Mucosa of rectum (tissue), 2 donors: ENCODE measurements around the gene UBALD1.
"Not testable (repeated sequence)": the region's sequence is repeated elsewhere in the genome, so short reads cannot be mapped to it uniquely, and the experiment has no call there.

Experiments
- H3K27ac ChIP-seq, 2 donors: one replicate each; pipeline ENCODE4 v1.7.0; 2013; ENCODE audit warnings: inconsistent platforms in 2 of 2, low read depth in 2 of 2, low read length in 2 of 2
- H3K27me3 ChIP-seq, 2 donors: one replicate each; pipeline ENCODE4 v1.7.0; 2013; ENCODE audit warnings: low read length in 2 of 2; ENCODE audit not compliant: control insufficient read depth in 2 of 2, insufficient read depth in 2 of 2
- H3K36me3 ChIP-seq, 2 donors: one replicate each; pipeline ENCODE4 v1.7.0; 2013; ENCODE audit warnings: low read length in 2 of 2; ENCODE audit not compliant: control insufficient read depth in 2 of 2, insufficient read depth in 2 of 2
- H3K4me1 ChIP-seq, 2 donors: one replicate each; pipeline ENCODE4 v1.7.0; 2013; ENCODE audit warnings: low read length in 2 of 2, mild to moderate bottlenecking in 1 of 2; ENCODE audit not compliant: control insufficient read depth in 2 of 2, insufficient read depth in 2 of 2
- H3K4me3 ChIP-seq, 2 donors: one replicate each; pipeline ENCODE4 v1.7.0; 2013; ENCODE audit warnings: low read length in 2 of 2
- H3K9ac ChIP-seq, 2 donors: one replicate each; pipeline ENCODE4 v1.7.0; 2013; ENCODE audit warnings: low read length in 2 of 2, low read depth in 1 of 2, mild to moderate bottlenecking in 1 of 2
- H3K9me3 ChIP-seq, 2 donors: one replicate each; pipeline ENCODE4 v1.7.0; 2013; ENCODE audit warnings: low read length in 2 of 2; ENCODE audit not compliant: control insufficient read depth in 2 of 2
- donor health status: healthy.
- donor health status: Normal muscosa, but diverticular disease.

Gene UBALD1

DNA sequence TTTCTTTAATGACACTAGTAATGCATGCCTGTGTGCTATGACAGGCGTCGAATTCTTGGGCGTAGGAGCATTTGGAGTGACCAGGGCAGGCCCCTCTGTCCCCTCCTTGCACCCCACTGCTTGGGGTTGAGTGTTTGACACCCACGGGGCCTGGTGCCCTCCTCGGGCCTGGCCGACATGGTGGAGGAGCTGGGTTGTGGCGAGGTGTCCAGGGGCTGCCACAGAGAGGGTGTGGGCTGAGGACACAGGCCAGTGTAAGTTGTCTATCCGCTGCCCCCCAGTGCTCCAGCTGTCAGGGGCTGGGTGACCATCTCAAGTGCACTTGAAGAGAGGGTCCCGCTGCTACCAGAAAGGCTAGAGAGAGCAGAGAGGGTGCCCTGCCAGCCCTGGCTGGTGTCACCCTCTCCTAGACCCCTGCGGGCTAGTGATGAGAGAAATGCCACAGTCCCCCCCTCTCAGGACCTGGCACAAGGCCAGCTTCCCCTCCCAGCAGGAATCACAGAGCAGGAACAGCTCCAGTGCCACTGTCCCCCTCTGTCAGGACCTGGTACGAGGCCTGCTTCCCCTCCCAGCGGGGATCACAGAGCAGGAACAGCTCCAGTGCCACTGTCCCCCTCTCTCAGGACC is 40.4 kb upstream of the UBALD1 start:
- H3K4me1 ChIP-seq = peaks cover 13 to 17% of the 10 kb centered on the region in 2 donors
- peaks cover 36 to 37% of the 10 kb centered on the region in 2 donors for H3K36me3 ChIP-seq
- no peaks in the 10 kb centered on the region for H3K27me3 ChIP-seq
- peak overlapping the region in 1 of 2 donors; percentile 70 for H3K27ac ChIP-seq
- H3K4me3 ChIP-seq = no peak overlapping the region
- no peak overlapping the region for H3K9ac ChIP-seq
- no peaks in the 10 kb centered on the region for H3K9me3 ChIP-seq

DNA sequence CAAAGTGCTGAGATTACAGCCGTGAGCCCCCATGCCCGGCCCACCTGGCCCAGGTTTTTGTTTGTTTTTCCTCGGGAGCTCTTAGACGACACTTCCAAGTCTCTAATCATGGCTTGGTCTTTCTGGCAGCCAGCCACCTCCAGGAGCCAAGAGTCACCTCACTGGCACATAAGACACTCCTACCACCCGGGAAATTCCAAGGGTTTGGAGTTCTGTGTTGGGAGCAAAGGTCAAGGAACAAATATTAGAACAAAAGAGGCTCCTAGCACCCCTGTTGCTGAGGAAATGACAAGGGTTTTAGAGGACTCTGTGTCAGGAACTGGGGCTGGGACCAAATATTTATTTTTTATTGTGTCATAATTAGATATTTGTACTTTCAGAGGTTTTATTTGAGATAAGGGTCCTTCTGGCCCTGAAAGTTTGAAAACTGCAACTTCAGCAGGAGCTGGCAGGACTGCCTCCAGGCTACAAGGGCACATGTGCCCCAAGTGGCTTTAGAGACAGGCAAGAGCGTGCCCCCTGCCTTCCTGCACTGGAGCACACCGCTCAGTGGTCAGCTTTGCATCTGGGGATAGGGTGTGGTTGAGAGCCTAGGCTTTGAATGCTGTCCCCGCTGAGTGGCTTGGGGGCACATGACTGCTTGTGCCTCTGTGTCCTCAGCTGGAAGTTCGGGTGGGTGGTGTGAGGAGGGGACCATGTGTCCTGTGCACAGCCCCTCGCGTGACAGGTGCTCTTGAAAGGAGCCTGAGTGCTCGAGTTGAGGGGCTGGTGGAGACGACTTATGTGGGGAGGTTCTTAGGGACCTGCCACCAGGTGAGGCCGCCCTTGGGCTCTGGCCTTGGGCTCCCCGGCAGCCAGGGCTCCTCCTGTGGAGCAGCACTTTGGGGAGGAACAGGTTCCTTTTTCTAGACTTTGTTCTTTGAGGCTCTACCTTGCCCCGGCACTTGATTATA is 39.6 kb upstream of the UBALD1 start:
- Histone ChIP-seq H3K9me3 (no peaks in the 10 kb centered on the region), H3K27ac (peak overlapping the region; percentile 65 to 70), H3K4me3 (no peak overlapping the region), H3K4me1 (peaks cover 13 to 17% of the 10 kb centered on the region in 2 donors), H3K36me3 (peaks cover 32 to 37% of the 10 kb centered on the region in 2 donors), H3K27me3 (no peaks in the 10 kb centered on the region), H3K9ac (peak overlapping the region in 1 of 2 donors; percentile 40)

DNA sequence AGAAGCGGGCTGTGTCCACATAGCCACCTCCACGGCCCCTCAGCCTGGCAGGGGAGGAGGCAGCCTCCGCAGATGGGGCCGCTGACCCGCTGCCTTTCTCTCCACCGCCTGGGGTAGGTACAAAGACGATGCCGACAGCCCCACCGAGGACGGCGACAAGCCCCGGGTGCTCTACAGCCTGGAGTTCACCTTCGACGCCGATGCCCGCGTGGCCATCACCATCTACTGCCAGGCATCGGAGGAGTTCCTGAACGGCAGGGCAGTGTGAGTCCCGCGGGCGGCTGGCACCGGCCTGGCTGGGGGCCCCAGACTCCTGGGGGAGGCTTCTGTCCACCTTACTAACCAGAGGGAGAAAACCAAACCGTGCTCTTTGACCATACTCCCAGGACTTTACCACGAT is 37.9 kb upstream of the UBALD1 start:
- H3K36me3 ChIP-seq = peaks cover 29 to 33% of the 10 kb centered on the region in 2 donors
- H3K9ac ChIP-seq = no peak overlapping the region
- no peaks in the 10 kb centered on the region for H3K9me3 ChIP-seq
- H3K27me3 ChIP-seq = no peaks in the 10 kb centered on the region
- H3K4me3 ChIP-seq = no peak overlapping the region
- no peak overlapping the region for H3K27ac ChIP-seq
- peaks cover 13 to 17% of the 10 kb centered on the region in 2 donors for H3K4me1 ChIP-seq

DNA sequence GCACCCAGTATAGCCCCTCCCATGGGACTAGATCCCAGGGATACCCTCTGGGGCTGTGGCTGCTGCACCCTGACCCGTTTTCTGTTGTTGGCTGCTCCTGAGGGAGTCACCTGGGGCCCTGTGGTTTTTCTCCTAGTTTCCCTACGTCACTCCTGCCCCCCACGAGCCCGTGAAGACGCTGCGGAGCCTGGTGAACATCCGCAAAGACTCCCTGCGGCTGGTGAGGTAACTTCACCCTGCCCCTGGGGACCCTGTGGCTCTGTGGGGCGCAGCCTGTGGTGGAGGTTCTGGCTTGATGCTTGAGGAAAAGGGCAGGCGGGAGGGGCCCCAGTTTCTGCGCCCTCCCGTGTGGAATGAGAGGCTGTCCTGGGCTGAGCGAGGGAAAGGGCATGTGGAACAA is 37.1 kb upstream of the UBALD1 start:
- no peak overlapping the region for H3K9ac ChIP-seq
- no peaks in the 10 kb centered on the region for H3K27me3 ChIP-seq
- H3K36me3 ChIP-seq = peaks cover 26 to 33% of the 10 kb centered on the region in 2 donors
- no peak overlapping the region for H3K27ac ChIP-seq
- peaks cover 13 to 17% of the 10 kb centered on the region in 2 donors for H3K4me1 ChIP-seq
- no peak overlapping the region for H3K4me3 ChIP-seq
- H3K9me3 ChIP-seq = no peaks in the 10 kb centered on the region

DNA sequence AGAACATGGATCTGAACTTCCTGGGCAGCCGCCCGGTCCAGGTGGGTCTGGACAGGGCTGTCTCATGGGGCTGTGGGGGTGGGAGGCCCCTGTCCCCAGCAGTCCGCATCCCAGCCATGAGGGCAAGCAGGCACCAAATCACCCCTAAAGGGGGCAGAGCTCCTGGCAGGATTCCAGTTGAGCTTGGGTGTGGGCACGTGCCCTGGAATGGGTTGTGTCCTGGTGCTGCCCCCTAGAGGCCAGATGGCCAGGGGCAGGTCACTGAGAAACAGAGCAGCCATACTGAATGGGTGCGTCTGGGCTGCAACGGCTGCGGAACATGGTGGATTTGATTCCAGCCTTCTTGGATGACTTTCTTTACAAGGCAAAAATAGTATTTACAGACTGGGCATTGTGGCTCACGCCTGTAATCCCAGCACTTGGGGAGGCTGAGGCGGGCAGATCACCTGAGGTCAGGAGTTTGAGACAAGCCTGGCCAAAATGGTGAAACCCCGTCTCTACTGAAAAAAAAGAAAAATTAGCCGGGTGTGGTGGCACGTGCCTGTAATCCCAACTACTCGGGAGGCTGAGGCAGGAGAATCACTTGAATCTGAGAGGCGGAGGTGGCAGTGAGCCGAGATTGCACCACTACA is 35.9 kb upstream of the UBALD1 start:
- peaks cover 21 to 31% of the 10 kb centered on the region in 2 donors for H3K36me3 ChIP-seq
- H3K4me3 ChIP-seq, H3K27ac ChIP-seq, H3K9ac ChIP-seq, H3K9me3 ChIP-seq, H3K27me3 ChIP-seq: not testable (repeated sequence)
- peaks cover 13 to 17% of the 10 kb centered on the region in 2 donors for H3K4me1 ChIP-seq

DNA sequence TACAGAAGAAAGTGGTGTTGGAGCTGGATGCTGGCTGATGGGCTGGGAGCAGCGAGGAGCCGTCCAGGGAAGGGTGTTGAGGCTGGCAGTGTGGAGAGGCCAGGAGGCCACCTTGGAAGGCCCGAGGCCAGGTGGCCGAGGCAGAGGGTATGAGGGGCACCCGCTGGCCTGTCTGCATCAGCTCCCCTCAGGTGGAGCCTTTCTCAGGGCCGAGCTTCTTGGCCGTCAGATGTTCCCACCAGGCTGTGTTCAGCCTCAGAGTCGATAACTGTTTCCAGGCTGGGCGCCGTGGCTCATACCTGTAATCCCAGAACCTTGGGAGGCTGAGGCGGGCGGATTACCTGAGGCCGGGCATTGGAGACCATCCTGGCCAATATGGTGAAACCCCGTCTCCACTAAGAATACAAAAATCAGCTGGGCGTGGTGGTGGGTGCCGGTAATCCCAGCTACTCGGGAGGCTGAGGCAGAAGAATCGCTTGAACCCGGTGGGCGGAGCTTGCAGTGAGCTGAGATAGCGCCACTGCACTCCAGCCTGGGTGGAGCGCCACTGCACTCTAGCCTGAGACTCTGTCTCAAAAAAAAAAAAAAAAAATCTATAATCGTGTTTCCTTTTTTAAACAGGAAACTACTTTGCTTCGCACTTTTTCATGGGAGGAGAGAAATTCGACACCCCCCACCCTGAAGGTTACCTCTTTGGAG is 35.2 kb upstream of the UBALD1 start:
- Histone ChIP-seq H3K27ac (no peak overlapping the region), H3K9me3 (no peaks in the 10 kb centered on the region), H3K9ac (no peak overlapping the region), H3K36me3 (peaks cover 17 to 29% of the 10 kb centered on the region in 2 donors), H3K27me3 (no peaks in the 10 kb centered on the region), H3K4me1 (peaks cover 13 to 17% of the 10 kb centered on the region in 2 donors), H3K4me3 (no peak overlapping the region)

DNA sequence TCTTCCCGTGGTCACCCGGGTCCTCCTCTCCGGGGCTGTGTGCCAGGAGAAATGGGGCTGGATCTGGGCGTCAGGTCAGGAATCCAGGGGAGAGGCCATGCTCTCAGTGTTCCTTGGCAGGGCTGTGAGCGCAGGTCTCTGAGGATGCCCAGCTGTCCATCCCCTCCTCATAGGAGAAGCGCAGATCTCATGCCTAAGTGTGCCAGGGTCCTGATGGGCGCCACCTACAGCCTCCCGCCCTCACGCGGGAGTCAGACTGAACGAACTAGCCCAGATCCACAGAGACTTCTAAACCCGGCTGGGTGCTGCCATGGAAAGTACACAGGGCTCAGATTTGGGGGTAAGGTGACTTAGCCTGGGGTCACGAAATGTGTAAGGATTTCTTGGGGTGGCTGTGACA is 34.2 kb upstream of the UBALD1 start:
- no peak overlapping the region for H3K4me3 ChIP-seq
- peaks cover 17 to 29% of the 10 kb centered on the region in 2 donors for H3K36me3 ChIP-seq
- H3K27ac ChIP-seq = no peak overlapping the region
- no peaks in the 10 kb centered on the region for H3K9me3 ChIP-seq
- no peaks in the 10 kb centered on the region for H3K27me3 ChIP-seq
- H3K9ac ChIP-seq = no peak overlapping the region
- peaks cover 5 to 7% of the 10 kb centered on the region in 2 donors for H3K4me1 ChIP-seq

DNA sequence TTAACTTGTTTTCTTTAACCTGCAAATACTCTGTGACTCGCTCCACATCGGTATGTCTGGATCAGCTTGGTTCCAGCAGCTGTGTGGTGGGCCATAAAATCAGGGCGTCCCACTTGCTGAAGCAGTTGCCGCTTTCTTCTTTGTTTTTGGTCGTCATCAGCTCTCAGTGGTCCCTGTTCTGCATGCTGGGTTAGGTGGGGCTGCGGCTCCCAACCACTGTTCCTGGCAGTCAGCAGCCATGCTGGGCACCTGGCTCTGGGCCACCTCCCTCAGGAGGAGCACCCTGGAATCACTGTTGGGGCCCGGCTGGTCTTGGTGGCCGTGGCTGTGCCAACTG is 32.9 kb upstream of the UBALD1 start:
- Histone ChIP-seq H3K9ac (no peak overlapping the region), H3K27ac (no peak overlapping the region), H3K4me1 (peaks cover under 1 to 1% of the 10 kb centered on the region in 2 donors), H3K27me3 (no peaks in the 10 kb centered on the region), H3K9me3 (no peaks in the 10 kb centered on the region), H3K36me3 (peaks cover 13 to 25% of the 10 kb centered on the region in 2 donors), H3K4me3 (no peak overlapping the region)

DNA sequence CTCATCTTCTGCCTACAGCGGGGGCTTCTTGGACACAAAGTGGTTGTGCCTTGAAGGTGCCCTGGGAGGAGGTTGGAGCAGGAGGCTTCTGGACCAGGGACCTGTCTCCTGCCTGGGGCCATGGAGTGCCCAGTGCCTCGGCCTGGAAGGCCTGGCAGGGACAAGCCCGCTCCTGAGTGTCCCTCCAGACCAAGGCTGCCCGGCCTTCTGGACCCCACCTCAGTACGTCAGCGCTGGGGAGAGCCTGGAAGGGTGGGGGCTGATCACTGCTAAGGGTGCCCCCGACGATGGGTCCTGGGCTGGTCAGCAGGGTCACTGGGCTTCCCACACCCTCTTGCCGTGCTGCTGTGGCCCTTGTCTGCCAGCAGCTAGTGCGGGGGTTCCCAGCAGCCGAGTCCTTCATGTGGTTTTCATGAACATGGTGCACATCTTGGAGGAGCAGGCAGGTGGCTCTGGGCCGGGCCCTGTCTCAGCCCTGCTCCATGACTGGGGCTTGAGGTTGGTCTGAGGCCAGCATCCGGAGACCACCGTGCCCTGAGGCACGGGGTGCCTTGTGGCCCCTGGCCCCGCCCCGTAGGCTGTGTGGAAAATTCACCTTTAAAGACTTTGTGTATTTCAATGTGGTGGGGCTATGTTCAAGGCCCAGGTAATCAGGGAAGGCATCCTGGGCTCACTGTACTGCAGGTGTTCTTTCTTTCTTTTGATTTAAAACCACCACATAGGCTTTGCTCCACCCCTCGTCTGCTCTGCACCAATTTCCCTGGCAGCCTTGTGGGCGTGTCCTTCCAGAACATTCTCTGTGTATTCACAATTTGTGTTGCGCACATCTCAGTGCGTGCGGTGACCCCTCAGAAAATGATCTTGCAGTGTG is 32.3 kb upstream of the UBALD1 start:
- no peaks in the 10 kb centered on the region for H3K27me3 ChIP-seq
- peaks cover 7 to 20% of the 10 kb centered on the region in 2 donors for H3K36me3 ChIP-seq
- H3K9ac ChIP-seq = no peak overlapping the region
- no peak overlapping the region for H3K4me3 ChIP-seq
- H3K27ac ChIP-seq = no peak overlapping the region
- no peaks in the 10 kb centered on the region for H3K4me1 ChIP-seq
- no peaks in the 10 kb centered on the region for H3K9me3 ChIP-seq
